ENCODE results near the gene MYH6. TPM values are rescaled to one million over a fixed set of nuclear protein-coding genes. Genes with fewer than 3 reads are reported as not detected.
A peak's percentile ranks its signal among the peaks of the same experiment; 100 is the strongest.

Gene MYH6
- total RNA-seq, 2 donors from 2014 or later, result 0.26 to 1.6 TPM

- no peaks in the 10 kb centered on the region for H3K36me3 ChIP-seq (replicated peaks in 1 of 2; ENCODE audit: insufficient read depth in 1 of 2, low read depth in 2 of 2)
- TF ChIP-seq CTCF (IDR thresholded peaks at IDR 0.05), result no peak
- no peak for TF ChIP-seq POLR2A (IDR thresholded peaks at IDR 0.05)
- H3K4me1 ChIP-seq, result no peaks in the 10 kb centered on the region
- DNase-seq (peak in 3 of 4 donors; percentile 39 to 61 (median 57)), ATAC-seq (no peak)
- H3K27ac ChIP-seq, result no peak overlapping the region
- H3K27me3 ChIP-seq, result no peaks in the 10 kb centered on the region
- no peak overlapping the region for H3K4me3 ChIP-seq
- intact Hi-C loops (cut with DNase I), result no loop called here
- no peaks in the 10 kb centered on the region for H3K9me3 ChIP-seq
- WGBS, 2 donors, result 59 to 62% methylated on average over 12 to 15 of the region's 15 CpGs
Measured at GRCh38 chr14:23436327-23437132, 28.5 kb upstream of the MYH6 start.

GRCh38 chr14:23435543-23436326, 27.7 kb upstream of the MYH6 start, which contains the start of gene MYH7:
Gene MYH7 (minus strand): TSS chr14:23435660. CDS start chr14:23433732, 1,928 bp downstream.
- DNase-seq (no peak), ATAC-seq (no peak)
- intact Hi-C loops (cut with DNase I), result no loop called here
- H3K27me3 ChIP-seq, result no peaks in the 10 kb centered on the region
- no peak within 1 kb of the TSS for H3K27ac ChIP-seq
- no peak within 1 kb of the TSS for H3K4me3 ChIP-seq
- no peaks in the 10 kb centered on the region for H3K4me1 ChIP-seq
- no peaks in the 10 kb centered on the region for H3K9me3 ChIP-seq
- no peaks in the 10 kb centered on the region for H3K36me3 ChIP-seq (replicated peaks in 1 of 2; ENCODE audit: insufficient read depth in 1 of 2, low read depth in 2 of 2)
- WGBS, 2 donors, result 59 to 65% methylated on average over 2 to 10 of the region's 10 CpGs
- TF ChIP-seq POLR2A (IDR thresholded peaks at IDR 0.05) (no peak), CTCF (IDR thresholded peaks at IDR 0.05) (no peak)

GRCh38 chr14:23434488-23435222, 26.6 kb upstream of the MYH6 start:
- H3K27me3 ChIP-seq, result no peaks in the 10 kb centered on the region
- no peaks in the 10 kb centered on the region for H3K4me1 ChIP-seq
- H3K36me3 ChIP-seq (replicated peaks in 1 of 2; ENCODE audit: insufficient read depth in 1 of 2, low read depth in 2 of 2), result no peaks in the 10 kb centered on the region
- WGBS, 2 donors, result 57 to 71% methylated on average over 8 of the region's 8 CpGs
- no peak for DNase-seq
- intact Hi-C loops (cut with DNase I), result no loop called here
- no peak overlapping the region for H3K27ac ChIP-seq
- no peak for ATAC-seq
- no peak overlapping the region for H3K4me3 ChIP-seq
- no peaks in the 10 kb centered on the region for H3K9me3 ChIP-seq
- TF ChIP-seq POLR2A (IDR thresholded peaks at IDR 0.05), result no peak
- no peak for TF ChIP-seq CTCF (IDR thresholded peaks at IDR 0.05)

GRCh38 chr14:23433457-23433856, 25.4 kb upstream of the MYH6 start:
- ATAC-seq, result no peak
- H3K27ac ChIP-seq, result no peak overlapping the region
- no peak for DNase-seq
- WGBS, 2 donors, result 57 to 80% methylated on average over 8 to 10 of the region's 10 CpGs
- H3K4me3 ChIP-seq, result no peak overlapping the region
- TF ChIP-seq CTCF (IDR thresholded peaks at IDR 0.05) (no peak), POLR2A (IDR thresholded peaks at IDR 0.05) (no peak)
- H3K36me3 ChIP-seq (replicated peaks in 1 of 2; ENCODE audit: insufficient read depth in 1 of 2, low read depth in 2 of 2), result no peaks in the 10 kb centered on the region
- H3K27me3 ChIP-seq, result no peaks in the 10 kb centered on the region
- intact Hi-C loops (cut with DNase I), result no loop called here
- no peaks in the 10 kb centered on the region for H3K4me1 ChIP-seq
- H3K9me3 ChIP-seq, result no peaks in the 10 kb centered on the region

Measured in body of pancreas (tissue), 4 donors.